Inflammatory macrophage treated with lipopolysaccharide for 4 hours (primary cell): Measurements from ENCODE around the gene MIA.
"Not testable (repeated sequence)": the region's sequence is repeated elsewhere in the genome, so short reads cannot be mapped to it uniquely, and the experiment has no call there.

Experiments used
- DNase-seq: peaks from one replicate; pipeline ENCODE4 v3.0.0-alpha.2; 2020

Gene MIA

GRCh38 chr19:40781140-40781539 lies 5.8 kb downstream of the MIA start:
- no peak for DNase-seq

DNA sequence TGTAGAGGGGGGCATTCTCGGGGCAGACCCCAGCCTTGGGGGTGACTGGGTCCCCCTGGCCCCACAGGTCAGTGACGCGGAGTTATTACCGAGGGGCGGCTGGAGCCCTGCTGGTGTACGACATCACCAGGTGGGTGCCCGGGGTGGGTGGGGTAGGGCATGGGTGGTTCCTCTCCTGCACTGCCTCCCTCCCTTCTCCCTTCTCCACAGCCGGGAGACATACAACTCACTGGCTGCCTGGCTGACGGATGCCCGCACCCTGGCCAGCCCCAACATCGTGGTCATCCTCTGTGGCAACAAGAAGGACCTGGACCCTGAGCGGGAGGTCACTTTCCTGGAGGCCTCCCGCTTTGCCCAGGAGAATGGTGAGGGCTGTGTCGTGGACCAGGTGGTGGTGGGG lies 8.4 kb downstream of the MIA start:
- no peak for DNase-seq

GRCh38 chr19:40784146-40784545 lies 8.8 kb downstream of the MIA start:
- not testable (repeated sequence) for DNase-seq

DNA sequence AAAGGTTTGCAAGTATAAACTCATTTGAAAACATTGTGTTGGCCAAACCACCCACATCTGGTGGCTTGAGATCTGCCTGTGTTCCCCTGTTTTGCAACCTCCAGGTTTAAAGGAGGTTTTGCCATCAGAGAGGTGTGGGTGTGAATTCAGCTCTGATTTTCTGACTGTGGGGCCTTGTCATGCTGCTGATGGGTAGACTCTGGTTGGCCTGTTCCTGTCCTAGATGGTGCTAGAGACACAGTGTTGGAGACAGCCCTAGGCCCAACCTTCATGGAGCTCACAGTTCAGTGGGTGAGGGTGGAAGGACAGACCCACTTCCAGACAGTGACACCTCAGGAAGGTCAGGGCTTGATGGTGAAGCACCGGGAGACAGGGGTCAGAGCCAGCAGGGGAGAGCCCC lies 10.2 kb downstream of the MIA start:
- DNase-seq: no peak

DNA sequence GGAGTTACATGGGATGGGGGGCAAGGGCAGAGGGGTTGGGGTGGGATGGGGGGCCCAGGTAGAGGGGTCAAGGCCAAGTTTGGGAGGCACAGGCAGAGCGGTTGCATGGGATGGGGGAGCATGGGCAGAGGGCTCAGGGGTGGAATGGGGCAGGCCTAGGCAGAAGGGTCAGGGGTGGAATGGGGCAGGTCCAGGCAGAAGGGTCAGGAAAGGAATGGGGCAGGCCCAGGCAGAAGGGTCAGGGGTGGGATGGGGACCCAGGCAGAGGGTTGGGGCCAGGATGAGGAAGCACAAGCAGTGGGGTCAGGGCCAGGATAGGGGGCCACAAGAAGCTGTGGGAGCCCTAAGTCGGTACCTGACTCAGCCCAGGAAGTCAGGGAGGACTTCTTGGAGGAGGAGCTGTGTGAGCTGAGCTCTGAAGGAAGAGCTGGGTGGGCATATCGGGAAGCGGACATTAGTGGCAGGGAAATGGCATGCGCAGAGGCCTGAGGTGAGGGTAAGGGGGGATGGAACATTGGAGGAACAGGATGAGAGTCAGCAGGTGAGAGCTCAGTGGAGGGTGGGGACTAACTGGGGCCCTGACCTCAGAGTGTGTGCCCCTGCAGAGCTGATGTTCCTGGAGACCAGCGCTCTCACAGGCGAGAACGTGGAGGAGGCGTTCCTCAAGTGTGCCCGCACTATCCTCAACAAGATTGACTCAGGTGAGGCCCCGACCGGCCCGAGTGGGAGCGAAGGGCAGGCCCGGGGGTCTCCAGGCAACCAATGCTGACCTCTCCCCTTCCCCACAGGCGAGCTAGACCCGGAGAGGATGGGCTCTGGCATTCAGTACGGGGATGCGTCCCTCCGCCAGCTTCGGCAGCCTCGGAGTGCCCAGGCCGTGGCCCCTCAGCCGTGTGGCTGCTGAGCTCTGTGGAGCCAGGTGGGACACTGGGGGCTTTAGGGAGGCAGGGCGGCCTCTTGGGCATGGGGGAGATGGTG lies 11.0 kb downstream of the MIA start:
- DNase-seq: no peak

- no peak for DNase-seq
These were observed 16.0 kb downstream of the MIA start for GRCh38 chr19:40791349-40791748.

DNA sequence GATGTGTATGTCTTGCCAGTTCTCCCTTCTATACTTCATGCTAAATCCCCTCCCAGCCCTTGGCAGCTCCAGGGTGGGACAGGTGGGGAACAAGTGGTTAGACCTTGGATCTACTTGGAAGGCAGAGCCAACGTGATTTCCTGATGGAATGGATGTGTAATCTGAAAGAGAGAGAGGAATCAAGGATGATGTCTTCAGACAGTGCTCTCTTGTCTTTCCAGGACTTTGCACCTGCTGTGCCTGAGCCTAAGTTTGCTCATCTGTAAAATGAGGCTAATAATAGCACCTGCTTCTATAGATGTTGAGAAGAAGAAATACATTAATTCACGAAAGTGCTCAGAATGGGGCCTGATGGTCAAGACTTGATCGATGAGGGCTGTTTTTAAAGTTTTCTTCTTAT lies 16.7 kb downstream of the MIA start:
- DNase-seq: no peak

- DNase-seq: no peak
These were observed 22.0 kb downstream of the MIA start for GRCh38 chr19:40797166-40797962.

DNA sequence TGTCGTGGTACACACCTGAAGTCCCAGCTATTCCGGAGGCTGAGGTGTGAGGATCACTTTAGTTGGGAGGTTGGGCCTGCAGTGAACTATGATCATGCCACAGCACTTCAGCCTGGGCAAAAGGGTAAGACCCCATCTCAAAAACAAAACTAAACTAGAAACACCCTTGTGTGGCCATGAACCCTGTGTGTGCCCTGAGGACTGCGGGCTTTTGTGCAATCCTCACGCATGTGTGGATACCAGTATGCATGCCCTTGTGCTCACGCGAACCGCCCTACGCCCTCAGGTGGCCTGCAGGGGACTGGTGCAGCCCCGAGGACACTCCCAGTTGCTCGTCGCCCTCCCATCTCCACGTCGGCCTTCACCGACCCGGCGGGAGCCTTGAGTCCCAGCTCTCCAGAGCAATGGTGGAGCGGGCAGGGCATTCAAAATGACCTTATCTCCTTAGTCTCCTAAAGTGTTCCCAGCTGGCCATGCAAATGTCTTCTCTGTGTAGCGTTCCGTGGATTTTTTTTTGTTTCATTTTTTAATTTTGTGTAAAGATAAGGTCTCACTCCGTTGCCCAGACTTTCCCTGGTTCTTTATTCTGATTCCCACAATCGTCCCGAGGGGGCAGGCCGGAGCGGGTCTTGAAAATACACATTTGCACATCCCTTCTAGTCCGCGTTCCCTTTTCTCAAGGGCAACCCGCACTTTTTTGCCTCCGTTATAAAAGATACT lies 22.8 kb downstream of the MIA start:
- DNase-seq: peak; percentile 72

GRCh38 chr19:40798683-40799557 lies 23.6 kb downstream of the MIA start, which contains the start of gene EGLN2:
Gene EGLN2 (plus strand): TSS chr19:40799191. CDS start chr19:40800573, 1,382 bp downstream.
- peak; percentile 100 for DNase-seq

- DNase-seq: peak; percentile 52
These were observed 24.4 kb downstream of the MIA start for GRCh38 chr19:40799558-40800338.

- no peak for DNase-seq
These were observed 25.1 kb downstream of the MIA start for GRCh38 chr19:40800339-40800996.

DNA sequence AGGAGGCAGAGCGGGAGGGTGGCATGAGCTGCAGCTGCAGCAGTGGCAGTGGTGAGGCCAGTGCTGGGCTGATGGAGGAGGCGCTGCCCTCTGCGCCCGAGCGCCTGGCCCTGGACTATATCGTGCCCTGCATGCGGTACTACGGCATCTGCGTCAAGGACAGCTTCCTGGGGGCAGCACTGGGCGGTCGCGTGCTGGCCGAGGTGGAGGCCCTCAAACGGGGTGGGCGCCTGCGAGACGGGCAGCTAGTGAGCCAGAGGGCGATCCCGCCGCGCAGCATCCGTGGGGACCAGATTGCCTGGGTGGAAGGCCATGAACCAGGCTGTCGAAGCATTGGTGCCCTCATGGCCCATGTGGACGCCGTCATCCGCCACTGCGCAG lies 25.7 kb downstream of the MIA start:
- DNase-seq: no peak

DNA sequence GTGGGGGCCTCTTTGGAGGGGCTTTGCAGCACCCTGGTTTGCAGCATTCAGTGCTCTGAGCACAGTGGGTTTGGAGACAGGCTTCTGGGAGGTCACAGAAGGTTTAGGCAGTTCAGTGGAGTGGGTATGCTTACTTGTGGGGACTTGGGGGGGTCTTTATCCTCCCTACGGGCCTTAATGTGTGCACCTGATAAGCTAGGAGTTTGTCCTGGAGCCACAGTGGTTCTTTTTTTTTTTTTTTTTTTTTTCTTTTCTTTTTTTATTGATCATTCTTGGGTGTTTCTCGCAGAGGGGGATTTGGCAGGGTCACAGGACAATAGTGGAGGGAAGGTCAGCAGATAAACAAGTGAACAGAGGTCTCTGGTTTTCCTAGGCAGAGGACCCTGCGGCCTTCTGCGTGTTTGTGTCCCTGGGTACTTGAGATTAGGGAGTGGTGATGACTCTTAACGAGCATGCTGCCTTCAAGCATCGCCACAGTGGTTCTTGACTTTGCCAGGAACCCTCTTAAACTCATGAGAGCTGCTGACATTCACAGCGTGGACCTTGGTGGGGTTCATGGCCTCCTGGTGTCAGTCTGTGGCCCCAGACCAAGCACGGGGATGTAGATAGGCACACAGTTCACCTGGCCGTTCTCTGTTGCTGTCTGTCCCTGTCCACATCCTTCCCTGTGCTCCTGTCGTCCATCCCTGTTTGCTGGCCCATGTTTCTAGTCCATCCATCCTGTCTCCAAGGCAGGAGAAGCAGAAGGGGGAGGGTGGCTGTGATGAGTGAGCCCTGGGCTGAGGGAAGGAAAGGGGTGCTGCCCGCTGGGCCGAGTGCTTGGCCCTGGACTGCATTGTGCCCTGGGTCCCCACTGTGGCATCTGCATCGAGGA lies 26.3 kb downstream of the MIA start:
- DNase-seq: no peak

DNA sequence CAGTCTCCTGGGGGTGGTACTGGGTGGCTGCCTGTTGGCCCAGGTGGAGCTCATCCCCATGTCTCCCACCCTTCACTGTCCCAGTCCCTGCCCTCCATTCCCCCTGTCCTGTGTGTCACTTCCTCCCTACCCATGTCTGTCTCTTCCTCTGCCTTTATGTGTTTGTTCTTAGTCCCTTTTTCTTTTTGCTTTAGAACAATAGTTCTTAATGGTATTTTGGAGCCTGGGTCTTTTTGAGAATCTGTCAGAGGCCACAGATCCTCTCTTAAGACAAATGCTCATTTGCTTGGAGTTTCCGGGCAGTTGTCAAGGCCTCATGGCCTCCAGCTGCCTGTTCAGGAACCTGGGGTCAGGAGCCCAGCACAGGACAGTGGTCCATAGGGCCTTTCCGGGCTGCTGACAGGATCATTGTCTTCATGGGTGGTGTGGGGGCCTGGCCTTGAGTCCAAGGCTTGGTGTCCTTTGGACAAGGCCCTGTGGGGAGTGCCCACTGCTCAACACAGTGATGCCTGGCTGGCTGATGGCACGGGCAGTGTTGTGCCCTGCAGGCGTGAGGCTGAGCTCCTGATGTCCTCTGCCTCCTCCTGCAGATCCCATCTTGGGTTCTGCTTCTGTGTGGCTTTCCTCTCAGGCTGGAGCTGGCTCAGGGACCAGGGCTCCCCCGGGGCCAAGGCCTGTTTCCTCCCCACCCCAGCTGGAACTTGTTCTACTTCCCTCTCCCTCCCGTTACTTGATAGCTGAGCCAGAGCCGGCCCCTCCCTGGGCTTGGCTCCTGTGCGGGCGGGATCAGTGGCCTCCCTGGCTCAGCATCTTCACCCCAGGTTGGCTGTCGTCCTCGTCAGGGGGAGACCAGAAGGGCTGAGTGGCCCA lies 27.2 kb downstream of the MIA start:
- DNase-seq: peak; percentile 15

DNA sequence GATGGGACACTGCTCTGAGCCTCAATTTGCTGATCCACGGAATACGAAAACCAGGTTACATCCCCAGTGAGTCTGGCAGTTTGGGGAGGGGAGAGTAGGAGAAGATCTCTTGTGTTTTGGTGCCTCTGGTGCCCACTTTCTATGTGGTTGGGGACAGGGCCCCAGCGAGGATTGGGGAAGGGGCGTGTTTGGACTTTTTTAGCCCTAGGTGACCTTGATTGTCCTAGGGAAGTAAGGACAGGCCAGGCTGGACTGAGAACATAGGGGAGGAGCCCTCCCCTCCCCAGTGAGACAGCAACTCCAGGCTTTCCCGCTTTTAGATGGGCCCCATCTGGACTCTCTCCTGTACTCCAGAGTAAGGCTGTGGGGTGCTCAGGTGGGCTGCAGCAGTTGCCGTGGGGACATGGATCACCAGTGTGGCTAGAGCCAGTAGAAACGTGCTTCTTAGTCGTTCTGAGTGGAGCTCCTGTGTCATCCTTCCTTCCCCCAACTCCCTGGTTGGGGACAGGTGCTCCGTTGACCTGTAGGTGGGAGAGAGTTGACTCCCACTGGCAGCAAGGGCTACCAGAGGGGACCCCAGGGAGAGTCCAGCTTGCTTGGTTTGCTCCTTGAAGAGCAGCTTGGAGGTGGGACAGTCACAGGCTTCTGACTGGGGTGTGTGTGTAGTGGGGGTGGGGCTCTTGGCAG lies 28.0 kb downstream of the MIA start:
- no peak for DNase-seq

DNA sequence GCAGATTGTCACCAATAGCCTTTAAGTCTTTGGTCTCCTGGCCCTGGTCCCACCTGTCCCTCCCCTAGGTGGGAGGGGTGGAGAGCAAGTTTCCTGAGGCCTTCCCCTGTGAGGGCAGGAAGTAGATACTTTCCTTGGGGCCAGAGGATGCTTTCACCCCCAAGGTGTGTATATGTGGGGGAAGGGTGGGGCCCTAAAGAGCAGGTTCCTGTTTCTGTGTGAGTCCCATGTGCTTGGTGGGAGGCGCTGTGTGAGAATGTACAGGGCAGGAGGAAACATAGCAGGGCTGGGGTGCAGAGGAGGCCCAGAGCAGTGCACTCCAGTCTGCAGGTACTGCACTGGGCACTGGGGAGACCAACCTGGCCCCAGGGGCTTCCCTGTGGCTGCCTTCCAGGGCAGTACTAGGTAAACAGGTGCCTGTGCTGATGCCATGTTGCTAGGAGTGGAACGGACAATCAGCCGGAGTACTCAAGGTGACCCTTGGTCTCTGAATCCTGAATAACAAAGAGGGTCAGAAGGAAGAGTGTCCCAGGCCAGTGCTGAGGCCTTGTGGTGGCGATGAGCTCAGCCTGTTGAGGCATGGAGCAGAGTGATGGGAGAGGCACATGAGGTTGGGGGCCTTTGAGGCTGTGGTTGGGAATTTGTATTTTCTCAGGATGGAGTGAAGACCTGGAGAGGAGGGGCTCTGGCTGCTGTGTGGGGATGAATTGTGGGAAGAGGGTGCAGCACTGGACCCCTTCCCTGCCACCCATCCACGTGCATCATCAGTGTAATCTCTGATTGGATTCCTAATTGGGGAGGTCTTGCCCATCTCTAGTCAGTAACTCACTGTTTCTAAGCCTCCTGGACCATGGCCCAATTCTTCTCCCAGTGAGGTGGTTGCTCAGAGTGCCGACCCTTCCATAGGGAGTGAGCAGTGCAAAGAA lies 28.8 kb downstream of the MIA start:
- no peak for DNase-seq
